Thyroid gland (tissue), 4 donors: ENCODE results near the gene PCDHB15. TPM values are rescaled to one million over a fixed set of nuclear protein-coding genes. Genes with fewer than 3 reads are reported as not detected.

Experiments used
- DNase-seq, 2 donors: peaks; one replicate each; pipeline ENCODE4 v3.0.0-alpha.2; 2019
- H3K27ac ChIP-seq, 3 donors: fragments of 200-600 bp; sonication (generic); 1 replicate in 2 of 3; 2 replicates in 1 of 3; pipeline ENCODE4 v1.5.1; 2016 to 2019; ENCODE audit warnings: mild to moderate bottlenecking in 1 of 3, moderate library complexity in 1 of 3
- H3K27me3 ChIP-seq: fragments of 200-600 bp; sonication (generic); one replicate; pipeline ENCODE4 v1.5.1; 2019
- H3K36me3 ChIP-seq, 2 donors: fragments of 200-600 bp; sonication (generic); one replicate each; pipeline ENCODE4 v1.5.1; 2016 to 2019
- H3K4me1 ChIP-seq, 2 donors: fragments of 200-600 bp; sonication (generic); one replicate each; pipeline ENCODE4 v1.5.1; 2017 to 2019
- H3K4me3 ChIP-seq, 3 donors: fragments of 200-600 bp; sonication (generic); replicated peaks in 1 of 3; 1 replicate in 2 of 3; 2 replicates in 1 of 3; pipeline ENCODE4 v1.5.1; 2016; ENCODE audit warnings: mild to moderate bottlenecking in 1 of 3
- H3K9me3 ChIP-seq: fragments of 200-600 bp; sonication (generic); one replicate; pipeline ENCODE4 v1.5.1; 2017
- POLR2A ChIP-seq, 2 donors: fragments of 450-650 bp; IDR thresholded peaks; one replicate each; pipeline ENCODE4 v1.6.1; 2017; ENCODE audit warnings: antibody characterized with exemption in 2 of 2, mild to moderate bottlenecking in 2 of 2, moderate library complexity in 1 of 2
- WGBS, 2 donors: methylation state at CpG; one replicate each; pipeline ENCODE4 v1.1.5; 2017; 5-methylcytosine and 5-hydroxymethylcytosine counted together
- intact Hi-C: fragments of 100-400 bp; cut with DNase I; formaldehyde crosslinking; loops from one replicate; pipeline ENCODE4 v1.15.1; 2023
- total RNA-seq, 4 donors: library from RNA; depleted of rRNA; stranded (reverse); fragments of >200 nt; gene quantifications; one replicate each; pipeline ENCODE4 v1.2.3, GENCODE V29; 2016
- TF ChIP-seq, protein P1 (sequence below), 6 experiments: fragments of 200-600 bp in 3 of 6; fragments of 450-650 bp in 3 of 6; sonication (generic) in 3 of 6; IDR thresholded peaks; one replicate each; pipeline ENCODE4 v1.5.1; 2016 to 2019; ENCODE audit warnings: antibody characterized with exemption in 6 of 6, mild to moderate bottlenecking in 2 of 6, inconsistent platforms in 1 of 6, moderate library complexity in 1 of 6

Gene PCDHB15
- total RNA-seq, 4 donors from 2014 or later, result 3.8 to 6.8 (median 5.5) TPM

GRCh38 chr5:141269195-141269594, 24.0 kb downstream of the PCDHB15 start:
- no peak for DNase-seq
- Histone ChIP-seq H3K27ac (no peak overlapping the region), H3K4me3 (no peak overlapping the region), H3K36me3 (no peaks in the 10 kb centered on the region), H3K27me3 (no peaks in the 10 kb centered on the region), H3K9me3 (no peaks in the 10 kb centered on the region), H3K4me1 (no peaks in the 10 kb centered on the region)
- WGBS, 2 donors, result 92 to 98% methylated on average over 4 of the region's 4 CpGs
- intact Hi-C loops, result no loop called here
- TF ChIP-seq POLR2A (IDR thresholded peaks at IDR 0.05), result no peak
- TF ChIP-seq, protein P1, sequence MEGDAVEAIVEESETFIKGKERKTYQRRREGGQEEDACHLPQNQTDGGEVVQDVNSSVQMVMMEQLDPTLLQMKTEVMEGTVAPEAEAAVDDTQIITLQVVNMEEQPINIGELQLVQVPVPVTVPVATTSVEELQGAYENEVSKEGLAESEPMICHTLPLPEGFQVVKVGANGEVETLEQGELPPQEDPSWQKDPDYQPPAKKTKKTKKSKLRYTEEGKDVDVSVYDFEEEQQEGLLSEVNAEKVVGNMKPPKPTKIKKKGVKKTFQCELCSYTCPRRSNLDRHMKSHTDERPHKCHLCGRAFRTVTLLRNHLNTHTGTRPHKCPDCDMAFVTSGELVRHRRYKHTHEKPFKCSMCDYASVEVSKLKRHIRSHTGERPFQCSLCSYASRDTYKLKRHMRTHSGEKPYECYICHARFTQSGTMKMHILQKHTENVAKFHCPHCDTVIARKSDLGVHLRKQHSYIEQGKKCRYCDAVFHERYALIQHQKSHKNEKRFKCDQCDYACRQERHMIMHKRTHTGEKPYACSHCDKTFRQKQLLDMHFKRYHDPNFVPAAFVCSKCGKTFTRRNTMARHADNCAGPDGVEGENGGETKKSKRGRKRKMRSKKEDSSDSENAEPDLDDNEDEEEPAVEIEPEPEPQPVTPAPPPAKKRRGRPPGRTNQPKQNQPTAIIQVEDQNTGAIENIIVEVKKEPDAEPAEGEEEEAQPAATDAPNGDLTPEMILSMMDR (IDR thresholded peaks at IDR 0.05), result no peak

- Histone ChIP-seq H3K36me3 (no peaks in the 10 kb centered on the region), H3K4me1 (no peaks in the 10 kb centered on the region), H3K9me3 (no peaks in the 10 kb centered on the region), H3K4me3 (no peak overlapping the region), H3K27ac (no peak overlapping the region), H3K27me3 (no peaks in the 10 kb centered on the region)
- no peak for DNase-seq
- WGBS, 2 donors, result 52 to 56% methylated on average over 3 of the region's 3 CpGs
- no peak for TF ChIP-seq POLR2A (IDR thresholded peaks at IDR 0.05)
- TF ChIP-seq, protein P1 (IDR thresholded peaks at IDR 0.05), result no peak
- intact Hi-C loops, result no loop called here
These were observed 27.7 kb downstream of the PCDHB15 start for GRCh38 chr5:141272906-141273305.

- no peak for DNase-seq
- Histone ChIP-seq H3K9me3 (no peaks in the 10 kb centered on the region), H3K27ac (no peak overlapping the region), H3K4me1 (no peaks in the 10 kb centered on the region), H3K36me3 (no peaks in the 10 kb centered on the region), H3K4me3 (no peak overlapping the region), H3K27me3 (no peaks in the 10 kb centered on the region)
- TF ChIP-seq, protein P1 (IDR thresholded peaks at IDR 0.05), result no peak
- TF ChIP-seq POLR2A (IDR thresholded peaks at IDR 0.05), result no peak
- intact Hi-C loops, result no loop called here
- 93 to 95% methylated on average over 4 of the region's 4 CpGs for WGBS, 2 donors
These were observed 53.2 kb downstream of the PCDHB15 start for GRCh38 chr5:141298376-141298775.

Other genes starting within 250 kb of the PCDHB15 start
- gene PCDHB1, start 194.0 kb upstream of the PCDHB15 start, total RNA-seq, result under 1 TPM in 1 of 4 donors, not detected in 3; under 0.01 TPM
- 1 to 10 TPM; 1.2 to 4.2 (median 3.2) TPM for gene PCDHB2, start 150.8 kb upstream of the PCDHB15 start, total RNA-seq
- gene PCDHB3, start 144.9 kb upstream of the PCDHB15 start, total RNA-seq, result 1 to 10 TPM in 3 of 4 donors, under 1 TPM in 1; 0.81 to 3.0 (median 2.4) TPM
- gene PCDHB4, start 123.6 kb upstream of the PCDHB15 start, total RNA-seq, result 1 to 10 TPM; 2.0 to 8.7 (median 3.5) TPM
- 10 to 100 TPM in 2 of 4 donors, 1 to 10 TPM in 2; 7.1 to 21.4 (median 11.1) TPM for gene PCDHB5, start 110.2 kb upstream of the PCDHB15 start, total RNA-seq
- gene PCDHB6, start 95.3 kb upstream of the PCDHB15 start, total RNA-seq, result 1 to 10 TPM in 2 of 4 donors, under 1 TPM in 2; 0.13 to 2.4 (median 0.71) TPM
- gene PCDHB7, start 72.8 kb upstream of the PCDHB15 start, total RNA-seq, result 1 to 10 TPM in 3 of 4 donors, under 1 TPM in 1; 0.67 to 2.8 (median 2.1) TPM
- gene PCDHB8, start 67.6 kb upstream of the PCDHB15 start, total RNA-seq, result 1 to 10 TPM in 3 of 4 donors, under 1 TPM in 1; 0.67 to 2.6 (median 1.8) TPM
- gene PCDHB16, start 63.0 kb upstream of the PCDHB15 start, total RNA-seq, result 1 to 10 TPM; 3.5 to 4.8 (median 4.1) TPM
- gene PCDHB9, start 58.2 kb upstream of the PCDHB15 start, total RNA-seq, result 1 to 10 TPM; 2.0 to 3.9 (median 3.0) TPM
- gene PCDHB10, start 53.0 kb upstream of the PCDHB15 start, total RNA-seq, result 1 to 10 TPM; 1.6 to 3.1 (median 2.4) TPM
- gene PCDHB11, start 45.8 kb upstream of the PCDHB15 start, total RNA-seq, result 1 to 10 TPM; 2.0 to 3.4 (median 2.5) TPM
- 1 to 10 TPM; 1.1 to 3.6 (median 2.4) TPM for gene PCDHB12, start 36.7 kb upstream of the PCDHB15 start, total RNA-seq
- 1 to 10 TPM; 4.0 to 7.2 (median 5.2) TPM for gene PCDHB13, start 31.5 kb upstream of the PCDHB15 start, total RNA-seq
- 1 to 10 TPM; 3.5 to 6.5 (median 4.0) TPM for gene PCDHB14, start 22.1 kb upstream of the PCDHB15 start, total RNA-seq
- 1 to 10 TPM in 2 of 4 donors, not detected in 2; 1.6 to 4.5 TPM for gene SLC25A2, start 58.7 kb downstream of the PCDHB15 start, total RNA-seq
- 10 to 100 TPM; 48.0 to 72.6 (median 60.9) TPM for gene TAF7, start 75.4 kb downstream of the PCDHB15 start, total RNA-seq
- gene PCDHGA1, start 85.1 kb downstream of the PCDHB15 start, total RNA-seq, result 1 to 10 TPM in 2 of 4 donors, under 1 TPM in 2; 0.40 to 1.3 (median 0.87) TPM
- 1 to 10 TPM; 4.3 to 6.4 (median 5.6) TPM for gene PCDHGA2, start 93.4 kb downstream of the PCDHB15 start, total RNA-seq
- 1 to 10 TPM; 3.0 to 4.7 (median 4.1) TPM for gene PCDHGA3, start 98.4 kb downstream of the PCDHB15 start, total RNA-seq
- 1 to 10 TPM; 3.9 to 7.5 (median 6.0) TPM for gene PCDHGB1, start 104.7 kb downstream of the PCDHB15 start, total RNA-seq
- 1 to 10 TPM; 3.5 to 7.7 (median 4.4) TPM for gene PCDHGA4, start 109.6 kb downstream of the PCDHB15 start, total RNA-seq
- 1 to 10 TPM; 4.4 to 7.6 (median 6.6) TPM for gene PCDHGB2, start 114.6 kb downstream of the PCDHB15 start, total RNA-seq
- 1 to 10 TPM; 3.5 to 5.3 (median 4.2) TPM for gene PCDHGA5, start 118.8 kb downstream of the PCDHB15 start, total RNA-seq
- gene PCDHGB3, start 124.8 kb downstream of the PCDHB15 start, total RNA-seq, result 1 to 10 TPM; 5.1 to 9.2 (median 5.8) TPM
- 1 to 10 TPM; 5.6 to 7.3 (median 5.8) TPM for gene PCDHGA6, start 128.5 kb downstream of the PCDHB15 start, total RNA-seq
- gene PCDHGA7, start 137.3 kb downstream of the PCDHB15 start, total RNA-seq, result 1 to 10 TPM; 5.1 to 9.8 (median 7.8) TPM
- 10 to 100 TPM; 10.4 to 12.5 (median 10.4) TPM for gene PCDHGB4, start 142.3 kb downstream of the PCDHB15 start, total RNA-seq
- gene PCDHGA8, start 147.2 kb downstream of the PCDHB15 start, total RNA-seq, result 1 to 10 TPM; 2.9 to 5.8 (median 4.7) TPM
- gene PCDHGB5, start 152.6 kb downstream of the PCDHB15 start, total RNA-seq, result 10 to 100 TPM; 17.2 to 22.6 (median 20.2) TPM
- 10 to 100 TPM in 3 of 4 donors, 1 to 10 TPM in 1; 9.7 to 12.1 (median 11.0) TPM for gene PCDHGA9, start 157.4 kb downstream of the PCDHB15 start, total RNA-seq
- gene PCDHGB6, start 162.6 kb downstream of the PCDHB15 start, total RNA-seq, result 10 to 100 TPM in 3 of 4 donors, 1 to 10 TPM in 1; 9.5 to 11.4 (median 10.9) TPM
- gene PCDHGA10, start 167.6 kb downstream of the PCDHB15 start, total RNA-seq, result 10 to 100 TPM in 1 of 4 donors, 1 to 10 TPM in 3; 8.7 to 17.1 (median 9.3) TPM
- gene PCDHGB7, start 172.3 kb downstream of the PCDHB15 start, total RNA-seq, result 10 to 100 TPM in 3 of 4 donors, 1 to 10 TPM in 1; 9.5 to 19.7 (median 11.3) TPM
- 1 to 10 TPM; 8.0 to 9.5 (median 8.2) TPM for gene PCDHGA11, start 175.7 kb downstream of the PCDHB15 start, total RNA-seq
- gene PCDHGA12, start 185.1 kb downstream of the PCDHB15 start, total RNA-seq, result 10 to 100 TPM in 2 of 4 donors, 1 to 10 TPM in 2; 9.4 to 13.5 (median 10.7) TPM
- gene PCDHGC3, start 230.6 kb downstream of the PCDHB15 start, total RNA-seq, result 10 to 100 TPM; 24.7 to 31.5 (median 27.6) TPM
- 10 to 100 TPM in 1 of 4 donors, 1 to 10 TPM in 3; 2.5 to 10.7 (median 4.8) TPM for gene PCDHGC4, start 239.6 kb downstream of the PCDHB15 start, total RNA-seq
- gene PCDHGC5, start 243.7 kb downstream of the PCDHB15 start, total RNA-seq, result 1 to 10 TPM; 1.8 to 3.4 (median 2.1) TPM